ENCODE data around the gene RGS7.

RGS7 gene

DNA sequence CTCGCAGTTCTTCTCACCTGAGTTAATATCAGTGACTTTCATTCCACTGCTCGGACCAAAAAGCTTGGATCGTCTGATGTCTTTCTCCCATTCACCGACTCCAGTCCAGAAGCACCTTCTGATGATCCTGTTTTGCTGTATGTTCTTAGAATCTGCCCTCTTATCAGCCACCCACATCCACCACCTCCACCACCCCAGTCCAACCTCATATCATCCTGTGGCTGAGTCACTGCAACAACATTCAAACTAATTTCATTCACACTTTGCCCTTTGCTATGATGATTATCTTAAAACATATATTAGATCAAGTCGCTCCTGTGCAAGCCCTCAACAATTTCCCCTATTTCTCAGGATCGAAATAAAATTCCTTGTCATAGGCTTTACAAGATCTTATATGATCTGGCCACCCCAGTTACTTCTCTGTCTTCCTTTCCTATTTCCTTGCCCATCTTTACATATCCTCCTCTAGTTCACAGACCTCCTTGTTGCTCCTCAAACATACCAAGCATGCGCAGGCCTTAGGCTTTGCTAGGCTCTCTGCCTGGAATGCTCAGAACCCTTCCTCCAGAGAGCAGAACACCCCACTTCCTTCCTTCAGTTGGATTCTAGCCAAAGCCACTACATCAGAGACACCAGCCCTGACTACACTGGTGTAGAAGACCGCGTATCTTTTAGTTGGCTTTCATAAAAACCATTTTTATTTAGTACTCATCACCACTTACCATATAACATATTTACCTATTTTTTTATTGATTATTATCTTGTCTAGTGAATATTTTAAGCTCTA is 409.4 kb downstream of the RGS7 start:
- TF ChIP-seq, protein P1, sequence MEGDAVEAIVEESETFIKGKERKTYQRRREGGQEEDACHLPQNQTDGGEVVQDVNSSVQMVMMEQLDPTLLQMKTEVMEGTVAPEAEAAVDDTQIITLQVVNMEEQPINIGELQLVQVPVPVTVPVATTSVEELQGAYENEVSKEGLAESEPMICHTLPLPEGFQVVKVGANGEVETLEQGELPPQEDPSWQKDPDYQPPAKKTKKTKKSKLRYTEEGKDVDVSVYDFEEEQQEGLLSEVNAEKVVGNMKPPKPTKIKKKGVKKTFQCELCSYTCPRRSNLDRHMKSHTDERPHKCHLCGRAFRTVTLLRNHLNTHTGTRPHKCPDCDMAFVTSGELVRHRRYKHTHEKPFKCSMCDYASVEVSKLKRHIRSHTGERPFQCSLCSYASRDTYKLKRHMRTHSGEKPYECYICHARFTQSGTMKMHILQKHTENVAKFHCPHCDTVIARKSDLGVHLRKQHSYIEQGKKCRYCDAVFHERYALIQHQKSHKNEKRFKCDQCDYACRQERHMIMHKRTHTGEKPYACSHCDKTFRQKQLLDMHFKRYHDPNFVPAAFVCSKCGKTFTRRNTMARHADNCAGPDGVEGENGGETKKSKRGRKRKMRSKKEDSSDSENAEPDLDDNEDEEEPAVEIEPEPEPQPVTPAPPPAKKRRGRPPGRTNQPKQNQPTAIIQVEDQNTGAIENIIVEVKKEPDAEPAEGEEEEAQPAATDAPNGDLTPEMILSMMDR (IDR thresholded peaks at IDR 0.05), result no peak
- no peaks in the 10 kb centered on the region for H3K27me3 ChIP-seq
- no peaks in the 10 kb centered on the region for H3K4me1 ChIP-seq (ENCODE audit: control insufficient read depth in 1 of 2, insufficient read depth in 1 of 2, low read depth in 1 of 2, low read length in 1 of 2)
- no peak overlapping the region for H3K27ac ChIP-seq
- no peak overlapping the region for H3K4me3 ChIP-seq (ENCODE audit: low read depth in 1 of 2, low read length in 1 of 2)
- H3K36me3 ChIP-seq, result no peaks in the 10 kb centered on the region
- H3K9me3 ChIP-seq, result no peaks in the 10 kb centered on the region

DNA sequence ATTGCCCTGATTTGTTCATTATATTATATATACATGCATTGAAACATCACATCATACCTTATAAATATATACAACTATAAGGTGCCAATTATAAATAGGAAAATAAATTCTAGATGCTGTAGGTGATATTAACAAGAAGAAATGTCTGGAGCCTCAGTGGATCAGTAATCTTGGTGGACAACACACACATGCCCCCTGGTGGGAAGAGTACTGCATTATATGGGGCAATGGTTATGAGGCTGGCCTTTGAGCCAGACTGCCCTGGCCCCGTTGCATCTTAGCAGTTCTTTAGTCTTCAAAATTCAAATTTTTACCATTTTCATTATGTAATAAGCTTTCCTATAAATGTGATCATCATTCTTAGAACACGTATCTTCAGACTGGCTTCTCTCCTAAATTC is 410.1 kb downstream of the RGS7 start:
- no peaks in the 10 kb centered on the region for H3K36me3 ChIP-seq
- no peaks in the 10 kb centered on the region for H3K27me3 ChIP-seq
- H3K4me1 ChIP-seq (ENCODE audit: control insufficient read depth in 1 of 2, insufficient read depth in 1 of 2, low read depth in 1 of 2, low read length in 1 of 2), result no peaks in the 10 kb centered on the region
- H3K9me3 ChIP-seq, result no peaks in the 10 kb centered on the region
- TF ChIP-seq, protein P1 (IDR thresholded peaks at IDR 0.05), result no peak
- no peak overlapping the region for H3K4me3 ChIP-seq (ENCODE audit: low read depth in 1 of 2, low read length in 1 of 2)
- no peak overlapping the region for H3K27ac ChIP-seq

- Histone ChIP-seq H3K36me3 (no peaks in the 10 kb centered on the region), H3K27ac (no peak overlapping the region), H3K4me3 (ENCODE audit: low read depth in 1 of 2, low read length in 1 of 2) (no peak overlapping the region), H3K9me3 (no peaks in the 10 kb centered on the region), H3K4me1 (ENCODE audit: control insufficient read depth in 1 of 2, insufficient read depth in 1 of 2, low read depth in 1 of 2, low read length in 1 of 2) (no peaks in the 10 kb centered on the region), H3K27me3 (no peaks in the 10 kb centered on the region)
- TF ChIP-seq, protein P1 (IDR thresholded peaks at IDR 0.05), result no peak
Measured at GRCh38 chr1:240942901-240943300, 414.1 kb downstream of the RGS7 start.

- H3K9me3 ChIP-seq, result no peaks in the 10 kb centered on the region
- H3K27ac ChIP-seq, result no peak overlapping the region
- TF ChIP-seq, protein P1 (IDR thresholded peaks at IDR 0.05), result no peak
- H3K36me3 ChIP-seq, result no peaks in the 10 kb centered on the region
- no peaks in the 10 kb centered on the region for H3K27me3 ChIP-seq
- no peaks in the 10 kb centered on the region for H3K4me1 ChIP-seq (ENCODE audit: control insufficient read depth in 1 of 2, insufficient read depth in 1 of 2, low read depth in 1 of 2, low read length in 1 of 2)
- no peak overlapping the region for H3K4me3 ChIP-seq (ENCODE audit: low read depth in 1 of 2, low read length in 1 of 2)
Measured at GRCh38 chr1:240941701-240942370, 415.2 kb downstream of the RGS7 start.

GRCh38 chr1:240936911-240937668 is 419.9 kb downstream of the RGS7 start:
- Histone ChIP-seq H3K9me3 (peaks cover 3% of the 10 kb centered on the region), H3K4me1 (ENCODE audit: control insufficient read depth in 1 of 2, insufficient read depth in 1 of 2, low read depth in 1 of 2, low read length in 1 of 2) (no peaks in the 10 kb centered on the region), H3K27ac (no peak overlapping the region), H3K27me3 (no peaks in the 10 kb centered on the region), H3K36me3 (no peaks in the 10 kb centered on the region), H3K4me3 (ENCODE audit: low read depth in 1 of 2, low read length in 1 of 2) (no peak overlapping the region)
- TF ChIP-seq, protein P1 (IDR thresholded peaks at IDR 0.05), result no peak
